Astrocyte (in vitro differentiated cells and primary cell): ENCODE measurements around the gene NSMF.

Source experiments
- CTCF ChIP-seq: IDR thresholded peaks from 2 replicates; pipeline ENCODE4 v1.5.1; 2011; ENCODE audit warnings: low read depth, mild to moderate bottlenecking, inconsistent platforms, low read length, moderate library complexity; ENCODE audit not compliant: insufficient read depth
- EZH2 ChIP-seq: IDR thresholded peaks from 2 replicates; pipeline ENCODE4 v1.6.1; 2012; ENCODE audit warnings: mild to moderate bottlenecking, low read length, inconsistent platforms; ENCODE audit not compliant: insufficient read depth

- TF ChIP-seq CTCF (no peak), EZH2 (no peak)
Measured at GRCh38 chr9:137428841-137429545, 30.1 kb downstream of the NSMF start.
